ENCODE results near the gene ARID5B. TPM values are rescaled to one million over a fixed set of nuclear protein-coding genes. Genes with fewer than 3 reads are reported as not detected.

ARID5B gene
- total and polyA plus RNA-seq, 2 donors (not counting 1 experiment from before 2014, with no cell fraction given) = 118 to 145 TPM

GRCh38 chr10:61891906-61892585 is 9.5 kb upstream of the ARID5B start:
- no peaks in the 10 kb centered on the region for H3K27me3 ChIP-seq (ENCODE audit: control insufficient read depth, insufficient read depth, low read length)
- no peaks in the 10 kb centered on the region for H3K4me1 ChIP-seq (ENCODE audit: control insufficient read depth, extremely low read depth, insufficient read depth, low read length)
- no peaks in the 10 kb centered on the region for H3K36me3 ChIP-seq (ENCODE audit: control insufficient read depth, insufficient read depth, low read length)
- H3K4me3 ChIP-seq (replicated peaks in 1 of 4; ENCODE audit: control extremely low read depth in 1 of 4, insufficient read depth in 1 of 4, low read depth in 3 of 4, low read length in 4 of 4) = no peak overlapping the region
- no peak overlapping the region for H3K27ac ChIP-seq (ENCODE audit: insufficient read depth, low read length)
- no peaks in the 10 kb centered on the region for H3K9me3 ChIP-seq (ENCODE audit: control insufficient read depth, insufficient read depth, low read depth, low read length)
- H3K79me2 ChIP-seq (ENCODE audit: control insufficient read depth, insufficient read depth, low read length) = no peaks in the 10 kb centered on the region
- no peaks in the 10 kb centered on the region for H4K20me1 ChIP-seq (ENCODE audit: control insufficient read depth, extremely low read depth, insufficient read depth, low read length)
- H3K4me2 ChIP-seq (ENCODE audit: extremely low read depth, insufficient read depth, low read length) = no peak overlapping the region
- TF ChIP-seq EZH2 (IDR thresholded peaks at IDR 0.05; ENCODE audit: low read length, missing control alignments) (no peak), CTCF (conservative IDR thresholded peaks at IDR 0.05 in 1 of 2, IDR thresholded peaks at IDR 0.05 in 1 of 2; ENCODE audit: low read depth in 1 of 2, low read length in 2 of 2) (no peak)
- H3K9ac ChIP-seq (ENCODE audit: insufficient read depth, low read length) = no peak overlapping the region
- no peak overlapping the region for H2AFZ ChIP-seq (ENCODE audit: low read length)
- no peak for DNase-seq (ENCODE audit: low read depth in 2 of 2)

GRCh38 chr10:61892961-61893360 is 8.5 kb upstream of the ARID5B start:
- H3K27me3 ChIP-seq (ENCODE audit: control insufficient read depth, insufficient read depth, low read length) = no peaks in the 10 kb centered on the region
- H3K4me2 ChIP-seq (ENCODE audit: extremely low read depth, insufficient read depth, low read length) = no peak overlapping the region
- H3K79me2 ChIP-seq (ENCODE audit: control insufficient read depth, insufficient read depth, low read length) = no peaks in the 10 kb centered on the region
- H3K9ac ChIP-seq (ENCODE audit: insufficient read depth, low read length) = no peak overlapping the region
- no peaks in the 10 kb centered on the region for H4K20me1 ChIP-seq (ENCODE audit: control insufficient read depth, extremely low read depth, insufficient read depth, low read length)
- no peak for DNase-seq (ENCODE audit: low read depth in 2 of 2)
- TF ChIP-seq CTCF (conservative IDR thresholded peaks at IDR 0.05 in 1 of 2, IDR thresholded peaks at IDR 0.05 in 1 of 2; ENCODE audit: low read depth in 1 of 2, low read length in 2 of 2) (no peak), EZH2 (IDR thresholded peaks at IDR 0.05; ENCODE audit: low read length, missing control alignments) (no peak)
- H3K27ac ChIP-seq (ENCODE audit: insufficient read depth, low read length) = no peak overlapping the region
- H3K36me3 ChIP-seq (ENCODE audit: control insufficient read depth, insufficient read depth, low read length) = no peaks in the 10 kb centered on the region
- no peaks in the 10 kb centered on the region for H3K9me3 ChIP-seq (ENCODE audit: control insufficient read depth, insufficient read depth, low read depth, low read length)
- H3K4me3 ChIP-seq (replicated peaks in 1 of 4; ENCODE audit: control extremely low read depth in 1 of 4, insufficient read depth in 1 of 4, low read depth in 3 of 4, low read length in 4 of 4) = no peak overlapping the region
- peaks cover 7% of the 10 kb centered on the region for H3K4me1 ChIP-seq (ENCODE audit: control insufficient read depth, extremely low read depth, insufficient read depth, low read length)
- H2AFZ ChIP-seq (ENCODE audit: low read length) = no peak overlapping the region

GRCh38 chr10:61894133-61894532 is 7.4 kb upstream of the ARID5B start:
- peak in 1 of 2 donors; percentile 46 for DNase-seq (ENCODE audit: low read depth in 2 of 2)
- Histone ChIP-seq H3K27me3 (ENCODE audit: control insufficient read depth, insufficient read depth, low read length) (no peaks in the 10 kb centered on the region), H3K9me3 (ENCODE audit: control insufficient read depth, insufficient read depth, low read depth, low read length) (no peaks in the 10 kb centered on the region), H4K20me1 (ENCODE audit: control insufficient read depth, extremely low read depth, insufficient read depth, low read length) (no peaks in the 10 kb centered on the region), H3K4me2 (ENCODE audit: extremely low read depth, insufficient read depth, low read length) (no peak overlapping the region), H3K36me3 (ENCODE audit: control insufficient read depth, insufficient read depth, low read length) (no peaks in the 10 kb centered on the region), H3K27ac (ENCODE audit: insufficient read depth, low read length) (no peak overlapping the region), H3K4me1 (ENCODE audit: control insufficient read depth, extremely low read depth, insufficient read depth, low read length) (peaks cover 12% of the 10 kb centered on the region), H3K4me3 (replicated peaks in 1 of 4; ENCODE audit: control extremely low read depth in 1 of 4, insufficient read depth in 1 of 4, low read depth in 3 of 4, low read length in 4 of 4) (no peak overlapping the region), H3K79me2 (ENCODE audit: control insufficient read depth, insufficient read depth, low read length) (no peaks in the 10 kb centered on the region), H3K9ac (ENCODE audit: insufficient read depth, low read length) (no peak overlapping the region), H2AFZ (ENCODE audit: low read length) (no peak overlapping the region)
- no peak for TF ChIP-seq CTCF (conservative IDR thresholded peaks at IDR 0.05 in 1 of 2, IDR thresholded peaks at IDR 0.05 in 1 of 2; ENCODE audit: low read depth in 1 of 2, low read length in 2 of 2)
- no peak for TF ChIP-seq EZH2 (IDR thresholded peaks at IDR 0.05; ENCODE audit: low read length, missing control alignments)

All from fibroblast of lung (primary cell).